Endothelial cell of umbilical vein (primary cell): ENCODE measurements around the gene YWHAE. TPM values are rescaled to one million over a fixed set of nuclear protein-coding genes. Genes with fewer than 3 reads are reported as not detected.

Experiments used
- BruUV-seq: library from RNA; stranded (reverse); fragments of 400-500 nt; replicated peaks from 2 replicates; lab custom pipeline; 2021; lab: Mats Ljungman, UMichigan
- CTCF ChIA-PET: fragments of 300-600, 350-600 bp; sonication (Branson Sonifier 250); formaldehyde crosslinking; loops from one replicate; lab custom pipeline; 2021; ENCODE audit warnings: antibody characterized with exemption, inconsistent platforms; lab: Charles Lee
- POLR2A ChIA-PET: fragments of 300-600, 350-600 bp; sonication (Branson Sonifier 250); formaldehyde crosslinking; loops from one replicate; lab custom pipeline; 2021; ENCODE audit warnings: antibody characterized with exemption, inconsistent platforms; lab: Charles Lee
- DNase-seq: peaks from one replicate; pipeline ENCODE4 v3.0.0-alpha.2; 2011; ENCODE audit warnings: low read depth, low spot score
- FAIRE-seq: peaks from 2 replicates; lab custom pipeline; 2011; peaks lifted over from hg19 to GRCh38; lab: Jason Lieb, UNC
- H2AFZ ChIP-seq: 2 replicates; pipeline ENCODE4 v1.6.0; 2012; ENCODE audit warnings: low read depth, low read length, control low read depth, inconsistent platforms
- H3K27ac ChIP-seq: 2 replicates; pipeline ENCODE4 v1.5.1; 2011; ENCODE audit warnings: low read depth, mild to moderate bottlenecking, control low read depth, low read length, moderate library complexity; ENCODE audit not compliant: insufficient read depth
- H3K27me3 ChIP-seq, 2 experiments: 2 replicates each; pipeline versions ENCODE4 v1.6.0 to v1.6.1; 2011; ENCODE audit warnings: low read length in 2 of 2, mixed read lengths in 1 of 2; ENCODE audit not compliant: control insufficient read depth in 2 of 2, insufficient read depth in 2 of 2
- H3K36me3 ChIP-seq, 2 experiments: 2 replicates in 1 of 2; 3 replicates in 1 of 2; pipeline ENCODE4 v1.5.1; 2011; ENCODE audit warnings: low read length in 2 of 2, mild to moderate bottlenecking in 1 of 2, moderate library complexity in 1 of 2; ENCODE audit not compliant: control insufficient read depth in 2 of 2, insufficient read depth in 2 of 2; ENCODE audit errors: extremely low read depth in 1 of 2
- H3K4me1 ChIP-seq: 3 replicates; pipeline ENCODE4 v1.5.1; 2011; ENCODE audit warnings: mild to moderate bottlenecking, low read length; ENCODE audit not compliant: control insufficient read depth, insufficient read depth; ENCODE audit errors: extremely low read depth
- H3K4me2 ChIP-seq: 2 replicates; pipeline ENCODE4 v1.6.1; 2011; ENCODE audit warnings: low read length, control low read depth, mixed read lengths; ENCODE audit not compliant: insufficient read depth
- H3K4me3 ChIP-seq, 3 experiments: fragments of 200-600 bp in 1 of 3; sonication (generic), shearing (Covaris generic) in 1 of 3; replicated peaks in 1 of 3; 2 replicates each; pipeline ENCODE4 v1.5.1; 2011 to 2016; ENCODE audit warnings: control low read depth in 3 of 3, low read length in 3 of 3, mild to moderate bottlenecking in 2 of 3, inconsistent platforms in 1 of 3, low read depth in 1 of 3, moderate library complexity in 1 of 3; ENCODE audit not compliant: insufficient read depth in 1 of 3
- H3K79me2 ChIP-seq: 2 replicates; pipeline ENCODE4 v1.6.0; 2012; ENCODE audit warnings: low read length, inconsistent platforms; ENCODE audit not compliant: control insufficient read depth, insufficient read depth
- H3K9ac ChIP-seq: replicated peaks from 2 replicates; pipeline ENCODE3; 2011; ENCODE audit warnings: low read length, control low read depth; ENCODE audit not compliant: insufficient read depth; ENCODE audit errors: extremely low read depth
- H3K9me1 ChIP-seq: replicated peaks from 3 replicates; pipeline ENCODE4 v1.6.0; 2011; ENCODE audit warnings: mild to moderate bottlenecking, low read length; ENCODE audit not compliant: control insufficient read depth, insufficient read depth; ENCODE audit errors: extremely low read depth
- H3K9me3 ChIP-seq: replicated peaks from 2 replicates; pipeline ENCODE4 v1.5.1; 2012; ENCODE audit warnings: low read length, inconsistent platforms; ENCODE audit not compliant: control insufficient read depth, insufficient read depth
- H4K20me1 ChIP-seq: replicated peaks from 2 replicates; pipeline ENCODE3; 2011; ENCODE audit warnings: mild to moderate bottlenecking, low read length; ENCODE audit not compliant: control insufficient read depth, insufficient read depth; ENCODE audit errors: extremely low read depth
- EZH2 ChIP-seq: IDR thresholded peaks from 2 replicates; pipeline ENCODE4 v1.6.1; 2012; ENCODE audit warnings: borderline replicate concordance, low read depth, mild to moderate bottlenecking, moderate library complexity, low read length, inconsistent platforms; ENCODE audit not compliant: severe bottlenecking
- FOS ChIP-seq: IDR thresholded peaks from 2 replicates; pipeline ENCODE4 v1.6.1; 2011; ENCODE audit warnings: mild to moderate bottlenecking, low read length, moderate library complexity, borderline replicate concordance; ENCODE audit not compliant: insufficient read depth
- GATA2 ChIP-seq: IDR thresholded peaks from 2 replicates; pipeline ENCODE4 v1.7.0; 2011; ENCODE audit warnings: low read depth, mild to moderate bottlenecking, moderate library complexity, mixed read lengths, low read length; ENCODE audit not compliant: insufficient read length, insufficient read depth
- JUN ChIP-seq: IDR thresholded peaks from 2 replicates; pipeline ENCODE4 v1.6.1; 2011; ENCODE audit warnings: borderline replicate concordance, low read depth; ENCODE audit not compliant: insufficient read length, insufficient read depth
- MAX ChIP-seq: IDR thresholded peaks from 2 replicates; pipeline ENCODE4 v1.6.1; 2011; ENCODE audit not compliant: insufficient read depth, insufficient read length
- MYC ChIP-seq: IDR thresholded peaks from one replicate; pipeline ENCODE4 v1.6.1; 2011; ENCODE audit warnings: mild to moderate bottlenecking, low read depth, low read length
- POLR2A ChIP-seq: IDR thresholded peaks from 2 replicates; pipeline ENCODE4 v1.6.1; 2012; ENCODE audit warnings: low read depth, mild to moderate bottlenecking, control low read depth, low read length
- POLR2AphosphoS5 ChIP-seq: IDR thresholded peaks from 2 replicates; pipeline ENCODE4 v1.6.1; 2012; ENCODE audit warnings: low read depth, mild to moderate bottlenecking, control low read depth, low read length, moderate library complexity; ENCODE audit not compliant: insufficient read depth
- dilution Hi-C: fragments of 300-500 bp; cut with MboI; formaldehyde crosslinking; loops from one replicate; pipeline ENCODE4 v1.15.0; 2019; ENCODE audit warnings: low sequenced_read_pairs; ENCODE audit not compliant: extremely low pct_ligation_motif_present
- intact Hi-C: fragments of 100-400 bp; cut with micrococcal nuclease; formaldehyde crosslinking; loops from one replicate; pipeline ENCODE4 v1.10.0; 2022
- polyA plus RNA-seq, 4 experiments: library from polyadenylated mRNA; depleted of rRNA in 3 of 4; stranded (reverse) in 3 of 4; unstranded in 1 of 4; fragments of >200 nt; gene quantifications; 2 replicates each; pipeline versions ENCODE4 v1.2.1 to v1.2.3, GENCODE V29; 2011 to 2012; ENCODE audit warnings: missing spikeins in 1 of 4
- total RNA-seq: library from RNA; stranded (reverse); gene quantifications from 2 replicates; pipeline ENCODE4 v1.2.3, GENCODE V29; 2021
- TF ChIP-seq, protein P1 (sequence below), 2 donors: IDR thresholded peaks; 1 replicate in 1 of 2; 2 replicates in 1 of 2; pipeline ENCODE4 v1.5.1; 2011; ENCODE audit warnings: low read length in 2 of 2, mild to moderate bottlenecking in 2 of 2, moderate library complexity in 2 of 2, control low read depth in 1 of 2, inconsistent platforms in 1 of 2, low read depth in 1 of 2; ENCODE audit not compliant: insufficient read depth in 1 of 2; ENCODE audit errors: extremely low read depth in 1 of 2

The YWHAE gene
- total and polyA plus RNA-seq, 2 donors (not counting 3 experiments of a cell fraction or from before 2014, with no cell fraction given), result 396 to 819 TPM

- H4K20me1 ChIP-seq, result peaks cover 8% of the 10 kb centered on the region
- CTCF ChIA-PET, result interaction anchor here (1.0 to 3.2 kb wide), 3 partner anchors 10 to 164 kb away, joined by 3 to 20 read pairs (median 8); no protein-coding TSS in a partner anchor
- no peak for FAIRE-seq
Measured at GRCh38 chr17:1351275-1351674, 48.7 kb downstream of the YWHAE start.

DNA sequence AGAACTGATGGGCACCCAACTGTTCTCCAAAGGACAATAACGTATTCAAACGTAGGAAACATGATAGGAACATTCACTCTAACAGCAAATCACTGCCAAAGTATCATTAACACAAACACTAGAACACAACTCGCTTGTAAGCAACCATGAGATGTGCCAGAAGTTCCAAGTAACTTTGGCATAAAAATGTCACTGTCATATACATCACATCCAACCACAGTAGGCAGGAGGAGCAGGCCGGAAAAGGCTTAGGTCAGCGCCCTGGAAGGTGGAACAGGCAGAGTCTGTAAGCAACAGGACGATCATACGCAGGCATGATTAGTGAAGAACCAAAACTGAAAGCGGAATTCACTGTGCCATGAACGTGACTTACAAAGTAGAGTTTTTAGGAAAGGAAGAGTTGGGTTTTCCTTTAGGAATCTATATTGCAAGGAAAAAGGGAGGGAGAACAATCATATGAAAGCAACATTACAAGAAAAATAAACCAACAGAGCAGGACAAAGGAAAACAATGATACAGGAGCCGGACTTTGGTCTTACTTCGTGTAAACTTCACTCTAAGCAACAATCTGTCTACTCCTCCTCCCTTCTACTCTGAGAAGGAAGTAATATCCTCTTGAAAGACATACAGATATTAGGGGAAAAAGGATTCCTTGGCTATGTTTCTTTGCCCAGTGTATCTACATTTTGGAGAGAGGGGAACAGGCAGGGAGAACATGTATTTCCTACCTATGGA is 52.3 kb downstream of the YWHAE start:
- peaks cover 11% of the 10 kb centered on the region for H3K4me1 ChIP-seq
- peak overlapping the region; percentile 46 for H3K27ac ChIP-seq
- TF ChIP-seq MAX (no peak), MYC (no peak), GATA2 (no peak), FOS (no peak), POLR2A (no peak), POLR2AphosphoS5 (no peak), JUN (no peak), EZH2 (no peak)
- TF ChIP-seq, protein P1, sequence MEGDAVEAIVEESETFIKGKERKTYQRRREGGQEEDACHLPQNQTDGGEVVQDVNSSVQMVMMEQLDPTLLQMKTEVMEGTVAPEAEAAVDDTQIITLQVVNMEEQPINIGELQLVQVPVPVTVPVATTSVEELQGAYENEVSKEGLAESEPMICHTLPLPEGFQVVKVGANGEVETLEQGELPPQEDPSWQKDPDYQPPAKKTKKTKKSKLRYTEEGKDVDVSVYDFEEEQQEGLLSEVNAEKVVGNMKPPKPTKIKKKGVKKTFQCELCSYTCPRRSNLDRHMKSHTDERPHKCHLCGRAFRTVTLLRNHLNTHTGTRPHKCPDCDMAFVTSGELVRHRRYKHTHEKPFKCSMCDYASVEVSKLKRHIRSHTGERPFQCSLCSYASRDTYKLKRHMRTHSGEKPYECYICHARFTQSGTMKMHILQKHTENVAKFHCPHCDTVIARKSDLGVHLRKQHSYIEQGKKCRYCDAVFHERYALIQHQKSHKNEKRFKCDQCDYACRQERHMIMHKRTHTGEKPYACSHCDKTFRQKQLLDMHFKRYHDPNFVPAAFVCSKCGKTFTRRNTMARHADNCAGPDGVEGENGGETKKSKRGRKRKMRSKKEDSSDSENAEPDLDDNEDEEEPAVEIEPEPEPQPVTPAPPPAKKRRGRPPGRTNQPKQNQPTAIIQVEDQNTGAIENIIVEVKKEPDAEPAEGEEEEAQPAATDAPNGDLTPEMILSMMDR (IDR thresholded peaks at IDR 0.05; ENCODE audit: extremely low read depth in 1 of 2, insufficient read depth in 1 of 2, low read depth in 1 of 2, low read length in 2 of 2), result no peak
- H3K9me3 ChIP-seq, result no peaks in the 10 kb centered on the region
- DNase-seq (peak; percentile 67), FAIRE-seq (peak; percentile 66)
- H3K79me2 ChIP-seq, result peaks cover 74% of the 10 kb centered on the region
- H3K4me2 ChIP-seq, result peak overlapping the region; percentile 66
- CTCF ChIA-PET, result no interaction called here
- no peaks in the 10 kb centered on the region for H3K9me1 ChIP-seq
- intact Hi-C loops (no loop called here), dilution Hi-C loops (no loop called here)
- no peaks in the 10 kb centered on the region for H3K27me3 ChIP-seq
- peak overlapping the region in 1 of 3 experiments; percentile 7 for H3K4me3 ChIP-seq
- peaks cover 23 to 26% of the 10 kb centered on the region in 2 experiments for H3K36me3 ChIP-seq
- no peak overlapping the region for H2AFZ ChIP-seq
- peaks cover 16% of the 10 kb centered on the region for H4K20me1 ChIP-seq
- H3K9ac ChIP-seq, result peak overlapping the region; percentile 50
- no TSS peak for BruUV-seq
- POLR2A ChIA-PET, result no interaction called here

More at GRCh38 chr17:1351275-1351674, 48.7 kb downstream of the YWHAE start:
- Histone ChIP-seq H3K4me2 (no peak overlapping the region), H3K27me3 (no peaks in the 10 kb centered on the region), H3K36me3 (peaks cover 21 to 27% of the 10 kb centered on the region in 2 experiments), H3K9ac (no peak overlapping the region), H2AFZ (no peak overlapping the region), H3K27ac (no peak overlapping the region), H3K9me1 (no peaks in the 10 kb centered on the region), H3K79me2 (peaks cover 92% of the 10 kb centered on the region), H3K4me1 (peaks cover 11% of the 10 kb centered on the region), H3K4me3 (no peak overlapping the region), H3K9me3 (no peaks in the 10 kb centered on the region)
- no peak for TF ChIP-seq MAX
- no peak for TF ChIP-seq FOS
- POLR2A ChIA-PET, result no interaction called here
- dilution Hi-C loops (no loop called here), intact Hi-C loops (no loop called here)
- BruUV-seq, result no TSS peak
- no peak for DNase-seq
